HFF-Myc (cell line): ENCODE data around the gene CKAP2L.
A peak's percentile ranks its signal among the peaks of the same experiment; 100 is the strongest.

Experiments
- DNase-seq: peaks from one replicate; pipeline ENCODE4 v3.0.0-alpha.2; 2011; ENCODE audit warnings: low read depth; ENCODE audit errors: extremely low read depth
- H3K4me3 ChIP-seq: replicated peaks from 2 replicates; pipeline ENCODE4 v1.5.1; 2011; ENCODE audit warnings: low read depth, mild to moderate bottlenecking, control low read depth, low read length
- TF ChIP-seq, protein P1 (sequence below): IDR thresholded peaks from 2 replicates; pipeline ENCODE4 v1.5.1; 2012; ENCODE audit warnings: mild to moderate bottlenecking, low read depth, low read length, control low read depth; ENCODE audit errors: missing control alignments

The CKAP2L gene

DNA sequence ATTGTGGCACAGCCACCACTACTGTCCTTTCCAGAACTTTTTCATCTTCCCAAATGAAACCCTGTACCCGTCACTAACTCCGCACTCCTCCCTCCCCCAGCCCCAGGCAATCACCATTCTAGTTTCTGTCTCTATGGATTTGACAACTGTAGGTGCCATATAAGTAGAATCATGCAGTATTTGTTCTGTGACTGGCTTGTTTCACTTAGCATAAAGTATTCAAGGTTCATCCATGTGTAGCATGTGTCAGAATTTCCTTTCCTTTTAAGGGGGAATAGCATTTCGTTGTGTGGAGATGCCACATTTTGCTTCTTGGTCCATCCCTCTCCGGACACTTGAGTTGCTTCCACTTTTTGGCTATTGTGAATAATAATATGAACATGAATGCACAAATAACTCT is 842 bp upstream of the CKAP2L start:
- no peak for DNase-seq
- TF ChIP-seq, protein P1, sequence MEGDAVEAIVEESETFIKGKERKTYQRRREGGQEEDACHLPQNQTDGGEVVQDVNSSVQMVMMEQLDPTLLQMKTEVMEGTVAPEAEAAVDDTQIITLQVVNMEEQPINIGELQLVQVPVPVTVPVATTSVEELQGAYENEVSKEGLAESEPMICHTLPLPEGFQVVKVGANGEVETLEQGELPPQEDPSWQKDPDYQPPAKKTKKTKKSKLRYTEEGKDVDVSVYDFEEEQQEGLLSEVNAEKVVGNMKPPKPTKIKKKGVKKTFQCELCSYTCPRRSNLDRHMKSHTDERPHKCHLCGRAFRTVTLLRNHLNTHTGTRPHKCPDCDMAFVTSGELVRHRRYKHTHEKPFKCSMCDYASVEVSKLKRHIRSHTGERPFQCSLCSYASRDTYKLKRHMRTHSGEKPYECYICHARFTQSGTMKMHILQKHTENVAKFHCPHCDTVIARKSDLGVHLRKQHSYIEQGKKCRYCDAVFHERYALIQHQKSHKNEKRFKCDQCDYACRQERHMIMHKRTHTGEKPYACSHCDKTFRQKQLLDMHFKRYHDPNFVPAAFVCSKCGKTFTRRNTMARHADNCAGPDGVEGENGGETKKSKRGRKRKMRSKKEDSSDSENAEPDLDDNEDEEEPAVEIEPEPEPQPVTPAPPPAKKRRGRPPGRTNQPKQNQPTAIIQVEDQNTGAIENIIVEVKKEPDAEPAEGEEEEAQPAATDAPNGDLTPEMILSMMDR = no peak
- peak overlapping the region; percentile 76 for H3K4me3 ChIP-seq

DNA sequence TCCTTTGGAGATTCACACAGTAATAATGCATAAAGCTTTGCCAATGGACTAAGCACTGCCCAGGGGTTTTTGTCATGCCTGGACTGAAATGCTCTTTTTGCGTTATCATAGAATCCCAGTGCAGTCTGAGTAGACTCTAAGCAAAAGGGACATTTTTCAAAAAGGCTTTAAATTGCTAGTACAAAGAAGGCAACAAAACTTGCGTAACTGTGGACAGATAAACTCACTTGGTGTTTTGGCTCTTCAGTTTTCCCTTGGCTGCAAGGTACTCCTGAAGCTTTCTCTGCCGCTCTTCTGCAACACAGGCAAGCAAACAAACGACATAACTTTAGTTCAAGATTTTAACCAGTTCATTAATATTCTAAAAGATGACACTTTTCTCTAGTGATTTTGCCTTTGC is 2.1 kb downstream of the CKAP2L start:
- no peak overlapping the region; the same call in 1 of the 2 replicates for H3K4me3 ChIP-seq
- TF ChIP-seq, protein P1 = no peak
- DNase-seq = no peak

DNA sequence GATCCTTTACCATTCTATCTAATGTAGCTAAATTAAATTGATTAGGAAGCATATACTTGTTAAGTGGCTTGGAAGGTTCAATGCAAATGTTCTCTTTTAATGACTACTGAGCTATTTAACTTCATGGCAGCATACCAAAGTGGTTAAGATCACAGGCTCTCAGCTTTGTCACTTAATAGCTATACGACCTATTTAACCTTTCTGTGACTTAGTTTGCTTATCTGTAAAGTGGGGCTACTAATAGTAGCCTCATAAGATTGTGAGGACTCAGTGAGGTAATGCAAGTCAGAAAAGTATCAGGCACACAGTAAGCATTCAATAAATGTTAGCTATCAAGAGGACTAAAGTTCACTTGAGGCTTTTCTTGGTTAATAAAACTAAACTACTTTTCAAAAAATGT is 4.3 kb downstream of the CKAP2L start:
- TF ChIP-seq, protein P1 = no peak

DNA sequence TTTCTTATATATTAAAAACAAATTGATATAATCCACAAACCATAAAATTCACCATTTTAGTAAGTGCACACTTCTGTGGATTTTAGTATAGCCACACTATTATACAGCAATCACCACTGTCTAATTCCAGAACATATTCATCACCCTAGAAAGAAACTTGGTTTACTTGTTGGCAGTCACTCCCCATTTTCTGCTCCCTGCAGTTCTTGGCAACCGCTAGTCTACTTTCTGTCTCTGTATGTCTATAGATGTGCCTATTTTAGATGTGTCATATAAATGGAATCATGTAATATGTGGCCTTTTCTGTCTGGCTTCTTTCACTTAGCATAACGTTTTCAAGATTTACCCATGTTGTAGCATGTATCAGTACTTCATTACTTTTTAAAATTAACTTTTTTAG is 5.7 kb downstream of the CKAP2L start:
- DNase-seq = no peak
- no peak overlapping the region for H3K4me3 ChIP-seq
- TF ChIP-seq, protein P1 = no peak

More for the DNA sequence above, 4.3 kb downstream of the CKAP2L start:
- no peak overlapping the region for H3K4me3 ChIP-seq
- DNase-seq = no peak

DNA sequence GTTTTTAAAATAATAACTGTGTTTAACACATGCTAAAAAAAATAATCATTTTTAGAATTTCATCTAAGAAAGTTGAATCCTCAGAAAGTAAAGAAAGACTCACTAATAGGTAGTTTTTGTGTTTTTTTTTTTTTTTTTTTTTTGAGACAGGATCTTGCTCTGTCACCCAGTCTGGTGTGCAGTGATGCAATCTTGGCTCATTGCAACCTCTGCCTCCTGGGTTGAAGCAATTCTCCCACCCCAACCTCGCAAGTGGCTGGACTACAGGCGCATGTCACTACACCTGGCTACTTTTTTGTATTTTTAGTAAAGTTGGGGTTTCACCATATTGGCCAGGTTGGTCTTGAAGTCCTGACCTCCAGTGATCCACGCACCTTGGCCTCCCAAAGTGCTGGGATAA is 7.1 kb downstream of the CKAP2L start:
- TF ChIP-seq, protein P1 = no peak
- DNase-seq = no peak
- H3K4me3 ChIP-seq = no peak overlapping the region

DNA sequence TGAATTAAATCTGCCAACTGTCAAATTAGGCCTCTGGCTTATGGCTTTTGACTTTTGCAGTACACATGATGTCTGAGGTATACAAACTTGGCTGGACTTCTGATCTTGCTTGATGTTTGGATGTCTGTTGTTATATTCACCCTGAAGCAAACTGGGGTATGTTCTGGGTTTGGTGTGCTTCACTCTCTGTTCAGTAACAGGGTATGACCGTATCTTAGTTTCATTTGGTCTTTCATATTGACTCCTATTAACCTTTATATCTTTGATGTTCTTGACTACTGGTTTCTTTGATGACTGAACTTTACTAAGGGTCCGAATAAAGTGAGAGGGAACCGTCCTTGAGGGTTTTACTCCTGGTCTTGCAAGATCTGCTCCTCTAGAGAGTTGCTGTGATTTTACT is 8.2 kb downstream of the CKAP2L start:
- DNase-seq = no peak
- no peak overlapping the region for H3K4me3 ChIP-seq
- TF ChIP-seq, protein P1 = no peak

DNA sequence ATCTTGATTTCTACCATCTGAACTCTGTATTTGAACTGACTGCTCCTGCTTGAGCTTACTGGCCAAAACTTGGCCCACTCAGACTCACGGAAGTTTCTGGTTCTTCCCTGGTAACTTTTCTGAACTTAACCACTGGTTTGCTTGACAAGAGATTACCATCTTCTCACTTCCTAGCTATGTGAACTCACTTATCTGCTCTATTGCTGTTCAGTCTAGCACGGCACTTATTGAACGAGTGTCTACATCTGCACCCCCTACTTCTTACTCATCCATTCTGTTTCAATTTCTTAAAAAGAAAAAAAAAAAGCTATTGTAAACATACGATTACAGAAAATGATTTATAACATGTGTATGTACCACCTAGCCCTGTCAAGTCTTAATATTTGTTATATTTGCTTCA is 9.0 kb downstream of the CKAP2L start:
- TF ChIP-seq, protein P1 = no peak

More for the DNA sequence above, 9.0 kb downstream of the CKAP2L start:
- no peak for DNase-seq
- H3K4me3 ChIP-seq = no peak overlapping the region
